Peyer's patch (tissue), 4 donors: ENCODE data around the gene REL. TPM values are rescaled to one million over a fixed set of nuclear protein-coding genes. Genes with fewer than 3 reads are reported as not detected.

Source experiments
- DNase-seq, 3 donors: peaks; one replicate each; pipeline ENCODE4 v3.0.0-alpha.2; 2017 to 2019
- H3K27ac ChIP-seq, 4 donors: fragments of 200-600 bp; sonication (generic); one replicate each; pipeline ENCODE4 v1.5.1; 2016 to 2019
- H3K27me3 ChIP-seq, 2 donors: fragments of 200-600 bp; sonication (generic); one replicate each; pipeline ENCODE4 v1.5.1; 2019
- H3K36me3 ChIP-seq, 3 donors: fragments of 200-600 bp; sonication (generic); one replicate each; pipeline ENCODE4 v1.5.1; 2016 to 2019
- H3K4me1 ChIP-seq, 4 donors: fragments of 200-600 bp; sonication (generic); one replicate each; pipeline ENCODE4 v1.5.1; 2016 to 2019
- H3K4me3 ChIP-seq, 4 donors: fragments of 200-600 bp; sonication (generic); 1 replicate in 3 of 4; 2 replicates in 1 of 4; pipeline ENCODE4 v1.5.1; 2016 to 2019; ENCODE audit warnings: mild to moderate bottlenecking in 1 of 4
- H3K9me3 ChIP-seq, 4 donors: fragments of 200-600 bp; sonication (generic); one replicate each; pipeline ENCODE4 v1.5.1; 2016 to 2019; ENCODE audit warnings: mild to moderate bottlenecking in 1 of 4
- CTCF ChIP-seq, 6 experiments: fragments of 450-650 bp in 4 of 6; fragments of 200-600 bp in 2 of 6; sonication (generic) in 1 of 6; IDR thresholded peaks; one replicate each; pipeline ENCODE4 v1.5.1; 2017 to 2019; ENCODE audit warnings: antibody characterized with exemption in 6 of 6, mild to moderate bottlenecking in 3 of 6, moderate library complexity in 1 of 6
- POLR2A ChIP-seq, 2 donors: fragments of 450-650 bp; IDR thresholded peaks; one replicate each; pipeline ENCODE4 v1.5.1; 2017; ENCODE audit warnings: antibody characterized with exemption in 2 of 2, mild to moderate bottlenecking in 2 of 2, moderate library complexity in 2 of 2
- total RNA-seq, 4 donors: library from RNA; depleted of rRNA; stranded (reverse); fragments of >200 nt; gene quantifications; one replicate each; pipeline ENCODE4 v1.1.0, GENCODE V29; 2016

REL gene
- total RNA-seq, 4 donors from 2014 or later, result 11.7 to 79.2 (median 16.7) TPM

- no peak for TF ChIP-seq POLR2A (IDR thresholded peaks at IDR 0.05)
- no peak for TF ChIP-seq CTCF (IDR thresholded peaks at IDR 0.05)
- Histone ChIP-seq H3K36me3 (no peaks in the 10 kb centered on the region), H3K9me3 (no peaks in the 10 kb centered on the region), H3K4me1 (peaks cover 0 to 6% (median 2%) of the 10 kb centered on the region in 4 donors), H3K4me3 (no peak overlapping the region), H3K27me3 (no peaks in the 10 kb centered on the region), H3K27ac (no peak overlapping the region)
- DNase-seq, result no peak
Measured at GRCh38 chr2:60844105-60844504, 37.3 kb upstream of the REL start.

- H3K4me3 ChIP-seq, result no peak overlapping the region
- no peaks in the 10 kb centered on the region for H3K4me1 ChIP-seq
- H3K27ac ChIP-seq, result no peak overlapping the region
- no peak for DNase-seq
- TF ChIP-seq CTCF (IDR thresholded peaks at IDR 0.05) (no peak), POLR2A (IDR thresholded peaks at IDR 0.05) (no peak)
- H3K9me3 ChIP-seq, result no peaks in the 10 kb centered on the region
- H3K36me3 ChIP-seq, result no peaks in the 10 kb centered on the region
- H3K27me3 ChIP-seq, result no peaks in the 10 kb centered on the region
Measured at GRCh38 chr2:60847854-60848253, 33.5 kb upstream of the REL start.

GRCh38 chr2:60849187-60849586, 32.2 kb upstream of the REL start:
- Histone ChIP-seq H3K4me1 (no peaks in the 10 kb centered on the region), H3K27ac (no peak overlapping the region), H3K9me3 (no peaks in the 10 kb centered on the region), H3K4me3 (no peak overlapping the region), H3K27me3 (no peaks in the 10 kb centered on the region), H3K36me3 (no peaks in the 10 kb centered on the region)
- DNase-seq, result no peak
- no peak for TF ChIP-seq CTCF (IDR thresholded peaks at IDR 0.05)
- no peak for TF ChIP-seq POLR2A (IDR thresholded peaks at IDR 0.05)

GRCh38 chr2:60852282-60852860, 29.0 kb upstream of the REL start:
- TF ChIP-seq POLR2A (IDR thresholded peaks at IDR 0.05) (no peak), CTCF (IDR thresholded peaks at IDR 0.05) (no peak)
- Histone ChIP-seq H3K27me3 (no peaks in the 10 kb centered on the region), H3K4me3 (no peak overlapping the region), H3K36me3 (no peaks in the 10 kb centered on the region), H3K27ac (no peak overlapping the region), H3K9me3 (no peaks in the 10 kb centered on the region), H3K4me1 (peaks cover 0 to 5% (median 0%) of the 10 kb centered on the region in 4 donors)
- DNase-seq, result no peak

GRCh38 chr2:60853531-60853930, 27.8 kb upstream of the REL start:
- Histone ChIP-seq H3K4me1 (peaks cover 0 to 5% (median 0%) of the 10 kb centered on the region in 4 donors), H3K36me3 (no peaks in the 10 kb centered on the region), H3K27me3 (no peaks in the 10 kb centered on the region), H3K27ac (no peak overlapping the region), H3K9me3 (no peaks in the 10 kb centered on the region), H3K4me3 (no peak overlapping the region)
- TF ChIP-seq POLR2A (IDR thresholded peaks at IDR 0.05) (no peak), CTCF (IDR thresholded peaks at IDR 0.05) (no peak)
- no peak for DNase-seq
